ENCODE data around the gene RPE65.

GRCh38 chr1:68449901-68450300 lies at the start of gene RPE65:
- TF ChIP-seq CTCF (IDR thresholded peaks at IDR 0.05) (no peak), POLR2A (IDR thresholded peaks at IDR 0.05) (no peak)
